GM12878 (cell line): ENCODE data around the gene NFATC1. TPM values are rescaled to one million over a fixed set of nuclear protein-coding genes. Genes with fewer than 3 reads are reported as not detected.

Experiments used
- ATAC-seq: fragments of 200-7000 bp; cut with Tn5 transposase; 3 replicates; pipeline ENCODE4 v1.9.1; 2020; ENCODE audit warnings: mild to moderate bottlenecking, moderate library complexity
- BruUV-seq: library from RNA; stranded (reverse); fragments of 400-500 nt; replicated peaks from 2 replicates; lab custom pipeline; 2021; lab: Mats Ljungman, UMichigan
- CTCF ChIA-PET: fragments of 300-600 bp; sonication (Branson Sonifier 250); formaldehyde crosslinking; extraction: SDS; loops from one replicate; lab custom pipeline; 2021; ENCODE audit warnings: inconsistent platforms; lab: Yijun Ruan, JAX
- POLR2A ChIA-PET: fragments of 350-600 bp; formaldehyde crosslinking; extraction: SDS; loops from one replicate; lab custom pipeline; 2021; ENCODE audit warnings: inconsistent platforms; lab: Charles Lee
- RAD21 ChIA-PET: fragments of 300-600 bp; sonication (Branson Sonifier 250); formaldehyde crosslinking; loops from one replicate; lab custom pipeline; 2023; ENCODE audit warnings: antibody characterized with exemption; ENCODE audit not compliant: unreplicated experiment; lab: Charles Lee
- SMC1A ChIA-PET: fragments of 300-600 bp; sonication (Branson Sonifier 250); formaldehyde crosslinking; loops from one replicate; lab custom pipeline; 2023; ENCODE audit not compliant: unreplicated experiment, uncharacterized antibody; lab: Charles Lee
- DNase-seq: peaks from one replicate; pipeline ENCODE4 v3.0.0-alpha.2; 2011; ENCODE audit warnings: low read depth, low spot score
- FAIRE-seq: peaks from 3 replicates; lab custom pipeline; 2011; peaks lifted over from hg19 to GRCh38; lab: Jason Lieb, UNC
- H2AFZ ChIP-seq: 2 replicates; pipeline ENCODE4 v1.6.0; 2011; ENCODE audit warnings: low read depth, low read length, control low read depth; ENCODE audit not compliant: control insufficient read depth
- H3K27ac ChIP-seq: 2 replicates; pipeline ENCODE4 v1.5.1; 2011; ENCODE audit warnings: control low read depth; ENCODE audit not compliant: control insufficient read depth, insufficient read depth
- H3K27me3 ChIP-seq, 2 experiments: replicated peaks in 1 of 2; 2 replicates each; pipeline versions ENCODE4 v1.6.0 to v1.6.1; 2011; ENCODE audit warnings: low read length in 1 of 2; ENCODE audit not compliant: control insufficient read depth in 2 of 2, insufficient read depth in 2 of 2
- H3K36me3 ChIP-seq, 2 experiments: 2 replicates each; pipeline ENCODE4 v1.5.1; 2011; ENCODE audit warnings: low read length in 1 of 2; ENCODE audit not compliant: control insufficient read depth in 2 of 2, insufficient read depth in 2 of 2
- H3K4me1 ChIP-seq: 2 replicates; pipeline ENCODE4 v1.6.1; 2011; ENCODE audit warnings: mild to moderate bottlenecking, low read length, moderate library complexity, mixed read lengths; ENCODE audit not compliant: control insufficient read depth, insufficient read depth
- H3K4me2 ChIP-seq: 2 replicates; pipeline ENCODE4 v1.6.0; 2011; ENCODE audit warnings: control low read depth; ENCODE audit not compliant: control insufficient read depth, insufficient read depth
- H3K4me3 ChIP-seq: fragments of 200-600 bp; sonication (generic); 2 replicates; pipeline ENCODE4 v1.5.1; 2016
- H3K79me2 ChIP-seq: 2 replicates; pipeline ENCODE4 v1.6.0; 2011; ENCODE audit warnings: low read length; ENCODE audit not compliant: control insufficient read depth, insufficient read depth
- H3K9ac ChIP-seq: 2 replicates; pipeline ENCODE4 v1.8.0; 2011; ENCODE audit warnings: low read length, control low read depth, mixed read lengths; ENCODE audit not compliant: control insufficient read depth, insufficient read depth
- H3K9me3 ChIP-seq: replicated peaks from 3 replicates; pipeline ENCODE4 v1.5.1; 2011; ENCODE audit warnings: mild to moderate bottlenecking, low read length; ENCODE audit not compliant: control insufficient read depth, insufficient read depth
- H4K20me1 ChIP-seq: 2 replicates; pipeline ENCODE4 v1.6.0; 2011; ENCODE audit not compliant: control insufficient read depth, insufficient read depth
- CBFB ChIP-seq: IDR thresholded peaks from 2 replicates; pipeline ENCODE4 v1.6.1; 2016; ENCODE audit warnings: antibody characterized with exemption, low read depth
- KDM1A ChIP-seq: fragments of 200-600 bp; sonication (generic); IDR thresholded peaks from 2 replicates; pipeline ENCODE4 v1.6.1; 2016; ENCODE audit warnings: borderline replicate concordance
- MLLT1 ChIP-seq: fragments of 450-650 bp; IDR thresholded peaks from 2 replicates; pipeline ENCODE4 v1.6.1; 2016; ENCODE audit warnings: mild to moderate bottlenecking
- MXI1 ChIP-seq: fragments of 150-350 bp; IDR thresholded peaks from 2 replicates; pipeline ENCODE4 v1.6.1; 2011; ENCODE audit warnings: low read depth, mild to moderate bottlenecking, inconsistent platforms, low read length, improper control_type of control experiment
- NFXL1 ChIP-seq: fragments of 450-650 bp; IDR thresholded peaks from 2 replicates; pipeline ENCODE4 v1.6.1; 2017; ENCODE audit warnings: antibody characterized with exemption, mild to moderate bottlenecking, borderline replicate concordance
- RAD21 ChIP-seq: IDR thresholded peaks from 2 replicates; pipeline ENCODE4 v1.6.1; 2011; ENCODE audit warnings: mild to moderate bottlenecking, low read depth, low read length, moderate library complexity; ENCODE audit not compliant: insufficient read depth
- TARDBP ChIP-seq: IDR thresholded peaks from 2 replicates; pipeline ENCODE4 v1.6.1; 2016; ENCODE audit warnings: borderline replicate concordance
- YBX1 ChIP-seq: fragments of 450-650 bp; IDR thresholded peaks from 2 replicates; pipeline ENCODE4 v1.6.1; 2016; ENCODE audit warnings: antibody characterized with exemption
- ZNF24 ChIP-seq: fragments of 450-650 bp; IDR thresholded peaks from 2 replicates; pipeline ENCODE4 v1.6.1; 2017; ENCODE audit warnings: antibody characterized with exemption, mild to moderate bottlenecking
- WGBS: methylation state at CpG from one replicate; pipeline ENCODE4 v1.1.6; 2016; ENCODE audit warnings: low lambda C conversion rate; ENCODE audit not compliant: insufficient replicate concordance, insufficient coverage; ENCODE audit errors: missing lambda C conversion rate; 5-methylcytosine and 5-hydroxymethylcytosine counted together
- in situ Hi-C: fragments of 300-500 bp; cut with MboI; formaldehyde crosslinking; loops from 9 replicates; pipeline ENCODE4 v1.14.3; 2018; ENCODE audit warnings: mixed read lengths
- intact Hi-C: fragments of 100-400 bp; cut with micrococcal nuclease; formaldehyde crosslinking; loops from one replicate; pipeline ENCODE4 v1.14.2; 2022; ENCODE audit not compliant: unreplicated experiment
- polyA plus RNA-seq, 11 experiments: library from polyadenylated mRNA; depleted of rRNA in 4 of 11; unstranded in 6 of 11; stranded (reverse) in 5 of 11; fragments of >200 nt; fragmentation: Nextera tagmentation in 4 of 11; fragmentation: Illumina TruSeq in 1 of 11; extraction: Ambion mirVana in 4 of 11; extraction: Trizol in 1 of 11; gene quantifications; 1 replicate in 1 of 11; 2 replicates in 10 of 11; pipeline versions ENCODE4 v1.2.1 to v1.2.3, GENCODE V29; 2011 to 2016; ENCODE audit warnings: inconsistent platforms in 2 of 11, missing spikeins in 2 of 11, low read depth in 1 of 11
- total RNA-seq, 4 experiments: library from RNA; depleted of rRNA in 3 of 4; stranded (reverse); fragments of >200 nt in 3 of 4; fragmentation: Illumina TruSeq in 1 of 4; extraction: Trizol in 1 of 4; gene quantifications; 2 replicates each; pipeline versions ENCODE4 v1.2.1 to v1.2.3, GENCODE V29; 2013 to 2021
- TF ChIP-seq, protein P1 (sequence below): fragments of 450-650 bp; conservative IDR thresholded peaks from 2 replicates; pipeline ENCODE4 v1.6.1; 2017; ENCODE audit warnings: mild to moderate bottlenecking, moderate library complexity

The NFATC1 gene
- total and polyA plus RNA-seq, 10 of the 15 experiments (the other 5 are each of a cell fraction or from before 2014, with no cell fraction given): 0.84 to 20.8 (median 5.1) TPM

GRCh38 chr18:79498662-79499061 is 102.9 kb downstream of the NFATC1 start:
- Histone ChIP-seq H3K4me2 (no peak overlapping the region), H2AFZ (no peak overlapping the region), H3K27ac (no peak overlapping the region), H4K20me1 (no peaks in the 10 kb centered on the region)
- ChIA-PET SMC1A (no interaction called here), CTCF (no interaction called here), POLR2A (no interaction called here)
- DNase-seq (no peak), FAIRE-seq (no peak)
- WGBS: 76% methylated on average over 6 of the region's 6 CpGs
- TF ChIP-seq MLLT1: no peak
- TF ChIP-seq, protein P1, sequence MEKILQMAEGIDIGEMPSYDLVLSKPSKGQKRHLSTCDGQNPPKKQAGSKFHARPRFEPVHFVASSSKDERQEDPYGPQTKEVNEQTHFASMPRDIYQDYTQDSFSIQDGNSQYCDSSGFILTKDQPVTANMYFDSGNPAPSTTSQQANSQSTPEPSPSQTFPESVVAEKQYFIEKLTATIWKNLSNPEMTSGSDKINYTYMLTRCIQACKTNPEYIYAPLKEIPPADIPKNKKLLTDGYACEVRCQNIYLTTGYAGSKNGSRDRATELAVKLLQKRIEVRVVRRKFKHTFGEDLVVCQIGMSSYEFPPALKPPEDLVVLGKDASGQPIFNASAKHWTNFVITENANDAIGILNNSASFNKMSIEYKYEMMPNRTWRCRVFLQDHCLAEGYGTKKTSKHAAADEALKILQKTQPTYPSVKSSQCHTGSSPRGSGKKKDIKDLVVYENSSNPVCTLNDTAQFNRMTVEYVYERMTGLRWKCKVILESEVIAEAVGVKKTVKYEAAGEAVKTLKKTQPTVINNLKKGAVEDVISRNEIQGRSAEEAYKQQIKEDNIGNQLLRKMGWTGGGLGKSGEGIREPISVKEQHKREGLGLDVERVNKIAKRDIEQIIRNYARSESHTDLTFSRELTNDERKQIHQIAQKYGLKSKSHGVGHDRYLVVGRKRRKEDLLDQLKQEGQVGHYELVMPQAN: no peak
- no peak for TF ChIP-seq TARDBP
- no peak for TF ChIP-seq MXI1
- no peak for TF ChIP-seq ZNF24
- TF ChIP-seq KDM1A: no peak
- TF ChIP-seq RAD21: no peak
- no peak for TF ChIP-seq NFXL1
- no peak for TF ChIP-seq CBFB
- no peak for TF ChIP-seq YBX1
- TF ChIP-seq, all 136 proteins: peak for 0
- in situ Hi-C loops (no loop called here), intact Hi-C loops (no loop called here)
- Histone ChIP-seq H3K79me2 (no peaks in the 10 kb centered on the region), H3K36me3 (no peaks in the 10 kb centered on the region), H3K9ac (no peak overlapping the region), H3K9me3 (peaks cover 12% of the 10 kb centered on the region), H3K4me1 (peaks cover 13% of the 10 kb centered on the region), H3K27me3 (no peaks in the 10 kb centered on the region), H3K4me3 (no peak overlapping the region)
- RAD21 ChIA-PET: no interaction called here
- ATAC-seq: no peak
- no TSS peak for BruUV-seq
